ENCODE data around the gene WASHC4. TPM values are rescaled to one million over a fixed set of nuclear protein-coding genes. Genes with fewer than 3 reads are reported as not detected.

The WASHC4 gene
- total RNA-seq, 2 experiments from 2014 or later: 32.5 to 33.6 TPM

- Histone ChIP-seq H3K4me3 (ENCODE audit: low read length) (peak overlapping the region; percentile 93), H3K36me3 (ENCODE audit: insufficient read depth, low read length) (peaks cover 29% of the 10 kb centered on the region), H3K27ac (ENCODE audit: low read depth in 1 of 2, low read length in 2 of 2) (no peak overlapping the region), H3K9me3 (ENCODE audit: control insufficient read depth in 1 of 2, insufficient read depth in 1 of 2, low read length in 2 of 2) (no peaks in the 10 kb centered on the region), H3K4me1 (ENCODE audit: insufficient read depth, low read length) (peaks cover 13% of the 10 kb centered on the region), H3K27me3 (ENCODE audit: control insufficient read depth in 1 of 2, insufficient read depth in 2 of 2, low read length in 2 of 2) (peaks cover 3 to 9% of the 10 kb centered on the region in 2 experiments)
- intact Hi-C loops (cut with DNase I, micrococcal nuclease): loop anchor here in 1 of 2 experiments (5.0 to 10.0 kb wide), 7 partner anchors 123 to 1983 kb away; partner anchors contain the start of genes C12orf75, CRY1, EID3 and HCFC2
- Mint-ChIP-seq H3K4me1 (ENCODE audit: low read depth) (peaks cover 62% of the 10 kb centered on the region), H3K9me3 (no peaks in the 10 kb centered on the region), H3K4me3 (peak overlapping the region; percentile 98), H3K27me3 (peaks cover 14% of the 10 kb centered on the region), H3K36me3 (ENCODE audit: low read depth) (peaks cover 53% of the 10 kb centered on the region), H3K27ac (peak overlapping the region; percentile 89)
- no peak for ATAC-seq (ENCODE audit: poor library complexity)
- CTCF ChIA-PET: interaction anchor here (0.5 kb wide), 1 partner anchor 1134 kb away, joined by 3 read pairs; no protein-coding TSS in a partner anchor
- no peak for TF ChIP-seq CTCF (IDR thresholded peaks at IDR 0.05)
- POLR2A ChIA-PET: interaction anchor here (0.6 kb wide), 1 partner anchor 897 kb away, joined by 3 read pairs; no protein-coding TSS in a partner anchor
- peak in 2 of 14 experiments; percentile 12 to 14 for DNase-seq
Observed at GRCh38 chr12:105109465-105110212, 2.1 kb downstream of the WASHC4 start.

GRCh38 chr12:105110851-105111250 lies 3.3 kb downstream of the WASHC4 start:
- H3K27ac Mint-ChIP-seq: no peak overlapping the region
- H3K9me3 Mint-ChIP-seq: no peaks in the 10 kb centered on the region

GRCh38 chr12:105113094-105113493 lies 5.6 kb downstream of the WASHC4 start:
- H3K4me3 Mint-ChIP-seq: peak overlapping the region; percentile 40
- H3K27me3 Mint-ChIP-seq: no peaks in the 10 kb centered on the region
- H3K27ac ChIP-seq (ENCODE audit: low read depth in 1 of 2, low read length in 2 of 2): no peak overlapping the region
- no peaks in the 10 kb centered on the region for H3K9me3 Mint-ChIP-seq
- TF ChIP-seq CTCF (IDR thresholded peaks at IDR 0.05): no peak
- H3K36me3 Mint-ChIP-seq (ENCODE audit: low read depth): peaks cover 77% of the 10 kb centered on the region
- H3K9me3 ChIP-seq (ENCODE audit: control insufficient read depth in 1 of 2, insufficient read depth in 1 of 2, low read length in 2 of 2): no peaks in the 10 kb centered on the region
- CTCF ChIA-PET: no interaction called here
- H3K4me3 ChIP-seq (ENCODE audit: low read length): no peak overlapping the region
- intact Hi-C loops (cut with DNase I, micrococcal nuclease): no loop called here
- POLR2A ChIA-PET: no interaction called here
- peaks cover 58% of the 10 kb centered on the region for H3K4me1 Mint-ChIP-seq (ENCODE audit: low read depth)
- DNase-seq (no peak), ATAC-seq (ENCODE audit: poor library complexity) (no peak)
- H3K4me1 ChIP-seq (ENCODE audit: insufficient read depth, low read length): peaks cover 9% of the 10 kb centered on the region
- no peak overlapping the region for H3K27ac Mint-ChIP-seq
- peaks cover 62% of the 10 kb centered on the region for H3K36me3 ChIP-seq (ENCODE audit: insufficient read depth, low read length)
- H3K27me3 ChIP-seq (ENCODE audit: control insufficient read depth in 1 of 2, insufficient read depth in 2 of 2, low read length in 2 of 2): no peaks in the 10 kb centered on the region

More at GRCh38 chr12:105110851-105111250, 3.3 kb downstream of the WASHC4 start:
- Histone ChIP-seq H3K4me3 (ENCODE audit: low read length) (no peak overlapping the region), H3K27me3 (ENCODE audit: control insufficient read depth in 1 of 2, insufficient read depth in 2 of 2, low read length in 2 of 2) (peaks cover 0 to 5% of the 10 kb centered on the region in 2 experiments), H3K9me3 (ENCODE audit: control insufficient read depth in 1 of 2, insufficient read depth in 1 of 2, low read length in 2 of 2) (no peaks in the 10 kb centered on the region), H3K36me3 (ENCODE audit: insufficient read depth, low read length) (peaks cover 41% of the 10 kb centered on the region), H3K27ac (ENCODE audit: low read depth in 1 of 2, low read length in 2 of 2) (no peak overlapping the region), H3K4me1 (ENCODE audit: insufficient read depth, low read length) (peaks cover 13% of the 10 kb centered on the region)
- H3K4me3 Mint-ChIP-seq: no peak overlapping the region
- peaks cover 62% of the 10 kb centered on the region for H3K4me1 Mint-ChIP-seq (ENCODE audit: low read depth)
- ChIA-PET POLR2A (no interaction called here), CTCF (no interaction called here)
- H3K36me3 Mint-ChIP-seq (ENCODE audit: low read depth): peaks cover 64% of the 10 kb centered on the region
- ATAC-seq (ENCODE audit: poor library complexity) (no peak), DNase-seq (no peak)
- intact Hi-C loops (cut with DNase I, micrococcal nuclease): no loop called here
- no peak for TF ChIP-seq CTCF (IDR thresholded peaks at IDR 0.05)
- peaks cover 10% of the 10 kb centered on the region for H3K27me3 Mint-ChIP-seq
